ENCODE results near the gene SLC26A8.

SLC26A8 gene

DNA sequence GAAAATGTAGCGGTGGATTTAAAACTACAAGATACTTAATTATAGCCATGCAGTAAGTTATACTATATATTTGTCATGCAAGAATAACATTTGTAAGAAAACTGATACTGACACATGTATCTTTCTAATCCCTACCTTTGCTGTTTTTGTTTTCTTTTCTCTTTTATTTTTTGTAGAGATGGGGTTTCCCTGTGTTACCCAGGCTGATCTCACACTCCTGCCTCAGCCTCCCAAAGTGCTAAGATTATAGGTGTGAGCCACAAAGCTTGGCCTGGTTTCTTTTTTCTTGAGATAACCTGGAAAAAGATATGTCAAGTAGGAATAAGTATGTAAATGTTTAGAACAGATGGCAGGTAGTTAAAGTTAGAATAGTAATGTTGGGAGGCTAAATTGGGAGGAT is 47.3 kb upstream of the SLC26A8 start:
- Histone ChIP-seq H3K9ac (ENCODE audit: low read depth, low read length) (no peak overlapping the region), H3K4me3 (ENCODE audit: low read depth in 1 of 2, low read length in 2 of 2) (no peak overlapping the region), H3K4me2 (ENCODE audit: insufficient read depth, low read length) (no peak overlapping the region), H3K4me1 (ENCODE audit: insufficient read depth, low read length) (no peaks in the 10 kb centered on the region), H2AFZ (ENCODE audit: low read depth, low read length) (no peak overlapping the region), H3K27me3 (ENCODE audit: insufficient read depth, low read length, poor library complexity) (no peaks in the 10 kb centered on the region), H4K20me1 (ENCODE audit: insufficient read depth, low read length) (peaks cover 4% of the 10 kb centered on the region; the same call in 1 of the 2 replicates), H3K79me2 (ENCODE audit: insufficient read depth, low read length) (peaks cover 35% of the 10 kb centered on the region), H3K9me3 (ENCODE audit: insufficient read depth, low read length, severe bottlenecking) (no peaks in the 10 kb centered on the region), H3K27ac (ENCODE audit: low read length) (no peak overlapping the region), H3K36me3 (ENCODE audit: insufficient read depth, low read length) (peaks cover 16% of the 10 kb centered on the region)
- no peak for TF ChIP-seq EZH2 (IDR thresholded peaks at IDR 0.05; ENCODE audit: borderline replicate concordance, low read depth, low read length, severe bottlenecking)
- TF ChIP-seq, protein P1, sequence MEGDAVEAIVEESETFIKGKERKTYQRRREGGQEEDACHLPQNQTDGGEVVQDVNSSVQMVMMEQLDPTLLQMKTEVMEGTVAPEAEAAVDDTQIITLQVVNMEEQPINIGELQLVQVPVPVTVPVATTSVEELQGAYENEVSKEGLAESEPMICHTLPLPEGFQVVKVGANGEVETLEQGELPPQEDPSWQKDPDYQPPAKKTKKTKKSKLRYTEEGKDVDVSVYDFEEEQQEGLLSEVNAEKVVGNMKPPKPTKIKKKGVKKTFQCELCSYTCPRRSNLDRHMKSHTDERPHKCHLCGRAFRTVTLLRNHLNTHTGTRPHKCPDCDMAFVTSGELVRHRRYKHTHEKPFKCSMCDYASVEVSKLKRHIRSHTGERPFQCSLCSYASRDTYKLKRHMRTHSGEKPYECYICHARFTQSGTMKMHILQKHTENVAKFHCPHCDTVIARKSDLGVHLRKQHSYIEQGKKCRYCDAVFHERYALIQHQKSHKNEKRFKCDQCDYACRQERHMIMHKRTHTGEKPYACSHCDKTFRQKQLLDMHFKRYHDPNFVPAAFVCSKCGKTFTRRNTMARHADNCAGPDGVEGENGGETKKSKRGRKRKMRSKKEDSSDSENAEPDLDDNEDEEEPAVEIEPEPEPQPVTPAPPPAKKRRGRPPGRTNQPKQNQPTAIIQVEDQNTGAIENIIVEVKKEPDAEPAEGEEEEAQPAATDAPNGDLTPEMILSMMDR (IDR thresholded peaks at IDR 0.05; ENCODE audit: borderline replicate concordance, extremely low read depth, low read length, poor library complexity, severe bottlenecking): no peak
- DNase-seq (no peak), ATAC-seq (ENCODE audit: insufficient read depth, low read depth) (no peak)

DNA sequence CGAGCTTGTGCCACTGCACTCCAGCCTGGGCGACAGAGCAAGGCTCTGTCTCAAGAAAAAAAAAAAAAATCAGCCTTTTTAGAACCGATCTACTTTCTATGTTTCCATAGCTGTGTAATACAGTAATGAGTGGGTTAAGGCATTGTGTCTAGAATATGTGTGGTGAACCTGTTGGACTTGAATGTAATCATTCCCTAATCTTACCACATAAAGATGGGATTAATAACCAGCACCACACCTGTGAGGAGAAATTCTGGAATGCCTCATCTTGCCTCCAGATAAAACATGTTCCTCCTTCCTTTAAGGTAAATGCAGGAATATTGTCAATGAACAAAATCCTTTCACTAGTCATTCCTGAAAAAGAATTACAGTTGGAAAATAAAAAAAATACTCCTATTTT is 46.8 kb upstream of the SLC26A8 start:
- H3K4me1 ChIP-seq (ENCODE audit: insufficient read depth, low read length): no peaks in the 10 kb centered on the region
- H3K4me2 ChIP-seq (ENCODE audit: insufficient read depth, low read length): no peak overlapping the region
- H3K9ac ChIP-seq (ENCODE audit: low read depth, low read length): no peak overlapping the region
- H3K9me3 ChIP-seq (ENCODE audit: insufficient read depth, low read length, severe bottlenecking): no peaks in the 10 kb centered on the region
- no peak overlapping the region for H2AFZ ChIP-seq (ENCODE audit: low read depth, low read length)
- ATAC-seq (ENCODE audit: insufficient read depth, low read depth): no peak
- H3K27ac ChIP-seq (ENCODE audit: low read length): no peak overlapping the region
- peaks cover 4% of the 10 kb centered on the region; the same call in 1 of the 2 replicates for H4K20me1 ChIP-seq (ENCODE audit: insufficient read depth, low read length)
- no peak for DNase-seq
- TF ChIP-seq, protein P1 (IDR thresholded peaks at IDR 0.05; ENCODE audit: borderline replicate concordance, extremely low read depth, low read length, poor library complexity, severe bottlenecking): no peak
- TF ChIP-seq EZH2 (IDR thresholded peaks at IDR 0.05; ENCODE audit: borderline replicate concordance, low read depth, low read length, severe bottlenecking): no peak
- H3K79me2 ChIP-seq (ENCODE audit: insufficient read depth, low read length): peaks cover 39% of the 10 kb centered on the region
- H3K27me3 ChIP-seq (ENCODE audit: insufficient read depth, low read length, poor library complexity): no peaks in the 10 kb centered on the region
- H3K4me3 ChIP-seq (ENCODE audit: low read depth in 1 of 2, low read length in 2 of 2): no peak overlapping the region
- peaks cover 12% of the 10 kb centered on the region for H3K36me3 ChIP-seq (ENCODE audit: insufficient read depth, low read length)

DNA sequence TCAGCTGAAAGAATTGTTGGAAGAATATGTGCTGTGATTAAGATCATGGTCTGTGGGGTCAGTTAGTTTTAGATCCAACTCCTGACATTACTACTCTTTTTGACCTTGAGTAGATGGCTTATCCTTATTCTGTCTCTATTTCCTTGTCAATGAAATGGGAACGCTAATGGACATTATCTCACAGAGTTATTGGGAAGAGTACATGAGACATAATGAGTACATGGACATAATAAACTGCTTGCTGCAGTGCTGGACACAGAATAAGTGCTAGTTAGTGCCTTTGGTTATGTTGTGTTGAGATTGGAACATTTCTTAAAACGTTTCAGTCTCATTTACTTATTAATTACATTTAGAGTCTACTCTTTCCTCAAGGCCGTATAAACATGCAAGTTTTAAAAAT is 45.8 kb upstream of the SLC26A8 start:
- no peak overlapping the region for H3K4me2 ChIP-seq (ENCODE audit: insufficient read depth, low read length)
- H3K79me2 ChIP-seq (ENCODE audit: insufficient read depth, low read length): peaks cover 41% of the 10 kb centered on the region
- no peak overlapping the region for H3K4me3 ChIP-seq (ENCODE audit: low read depth in 1 of 2, low read length in 2 of 2)
- ATAC-seq (ENCODE audit: insufficient read depth, low read depth) (no peak), DNase-seq (no peak)
- no peaks in the 10 kb centered on the region for H3K4me1 ChIP-seq (ENCODE audit: insufficient read depth, low read length)
- no peaks in the 10 kb centered on the region for H3K9me3 ChIP-seq (ENCODE audit: insufficient read depth, low read length, severe bottlenecking)
- H3K27ac ChIP-seq (ENCODE audit: low read length): no peak overlapping the region
- H3K27me3 ChIP-seq (ENCODE audit: insufficient read depth, low read length, poor library complexity): no peaks in the 10 kb centered on the region
- TF ChIP-seq EZH2 (IDR thresholded peaks at IDR 0.05; ENCODE audit: borderline replicate concordance, low read depth, low read length, severe bottlenecking): no peak
- TF ChIP-seq, protein P1 (IDR thresholded peaks at IDR 0.05; ENCODE audit: borderline replicate concordance, extremely low read depth, low read length, poor library complexity, severe bottlenecking): no peak
- peaks cover 1% of the 10 kb centered on the region; the same call in 1 of the 2 replicates for H3K36me3 ChIP-seq (ENCODE audit: insufficient read depth, low read length)
- no peak overlapping the region for H2AFZ ChIP-seq (ENCODE audit: low read depth, low read length)
- peaks cover 6% of the 10 kb centered on the region; the same call in 1 of the 2 replicates for H4K20me1 ChIP-seq (ENCODE audit: insufficient read depth, low read length)
- H3K9ac ChIP-seq (ENCODE audit: low read depth, low read length): no peak overlapping the region

DNA sequence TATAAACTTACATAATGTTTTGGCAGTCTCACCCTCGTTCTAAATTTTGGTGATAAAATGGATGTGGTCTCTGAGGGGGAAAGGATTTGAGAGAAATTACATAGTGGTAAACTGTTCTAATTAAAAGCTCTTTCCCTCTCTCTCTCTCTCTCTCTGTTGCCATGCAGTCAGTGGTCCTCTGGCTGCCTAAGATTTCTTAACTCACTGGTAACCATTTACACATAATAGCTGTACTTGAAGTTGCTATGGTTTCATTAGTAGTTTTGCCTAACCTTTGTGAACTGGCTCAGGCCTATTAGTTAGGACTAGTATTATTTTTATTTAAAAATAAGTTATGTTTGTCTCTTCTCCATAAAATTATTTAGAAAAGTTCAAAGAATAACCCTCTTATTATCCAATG is 45.1 kb upstream of the SLC26A8 start:
- peaks cover 13% of the 10 kb centered on the region; the same call in 1 of the 2 replicates for H4K20me1 ChIP-seq (ENCODE audit: insufficient read depth, low read length)
- H3K27me3 ChIP-seq (ENCODE audit: insufficient read depth, low read length, poor library complexity): no peaks in the 10 kb centered on the region
- H2AFZ ChIP-seq (ENCODE audit: low read depth, low read length): no peak overlapping the region
- H3K4me3 ChIP-seq (ENCODE audit: low read depth in 1 of 2, low read length in 2 of 2): no peak overlapping the region
- no peak for ATAC-seq (ENCODE audit: insufficient read depth, low read depth)
- H3K36me3 ChIP-seq (ENCODE audit: insufficient read depth, low read length): no peaks in the 10 kb centered on the region; the same call in 1 of the 2 replicates
- no peaks in the 10 kb centered on the region for H3K9me3 ChIP-seq (ENCODE audit: insufficient read depth, low read length, severe bottlenecking)
- peaks cover 47% of the 10 kb centered on the region for H3K79me2 ChIP-seq (ENCODE audit: insufficient read depth, low read length)
- H3K9ac ChIP-seq (ENCODE audit: low read depth, low read length): no peak overlapping the region
- no peaks in the 10 kb centered on the region for H3K4me1 ChIP-seq (ENCODE audit: insufficient read depth, low read length)
- TF ChIP-seq, protein P1 (IDR thresholded peaks at IDR 0.05; ENCODE audit: borderline replicate concordance, extremely low read depth, low read length, poor library complexity, severe bottlenecking): no peak
- no peak for TF ChIP-seq EZH2 (IDR thresholded peaks at IDR 0.05; ENCODE audit: borderline replicate concordance, low read depth, low read length, severe bottlenecking)
- no peak for DNase-seq
- no peak overlapping the region for H3K27ac ChIP-seq (ENCODE audit: low read length)
- no peak overlapping the region for H3K4me2 ChIP-seq (ENCODE audit: insufficient read depth, low read length)
